Measurements from ENCODE around the gene TRMT44. TPM values are rescaled to one million over a fixed set of nuclear protein-coding genes. Genes with fewer than 3 reads are reported as not detected.
"Not testable (repeated sequence)": the region's sequence is repeated elsewhere in the genome, so short reads cannot be mapped to it uniquely, and the experiment has no call there.

Gene TRMT44
- total and polyA plus RNA-seq, 12 donors: 6.0 to 26.2 (median 12.5) TPM

GRCh38 chr4:8414377-8414776, 26.2 kb upstream of the TRMT44 start:
- no peak for DNase-seq
- intact Hi-C loops (cut with DNase I): no loop called here
- TF ChIP-seq CTCF (IDR thresholded peaks at IDR 0.05) (no peak), POLR2A (IDR thresholded peaks at IDR 0.05) (no peak)
- WGBS, 4 donors: 81 to 100% (median 88%) methylated on average over 1 to 2 of the region's 2 CpGs
- Histone ChIP-seq H3K4me1 (replicated peaks in 1 of 2) (no peaks in the 10 kb centered on the region), H3K27me3 (no peaks in the 10 kb centered on the region), H3K4me3 (no peak overlapping the region), H3K36me3 (replicated peaks in 1 of 2) (peaks cover 0 to 29% of the 10 kb centered on the region in 2 donors), H3K9me3 (replicated peaks in 1 of 3) (no peaks in the 10 kb centered on the region), H3K27ac (no peak overlapping the region)

- H3K27me3 ChIP-seq: no peaks in the 10 kb centered on the region
- no peak overlapping the region for H3K27ac ChIP-seq
- 80 to 88% (median 83%) methylated on average over 11 of the region's 11 CpGs for WGBS, 4 donors
- H3K4me1 ChIP-seq (replicated peaks in 1 of 2): no peaks in the 10 kb centered on the region
- intact Hi-C loops (cut with DNase I): no loop called here
- no peak for DNase-seq
- no peak overlapping the region for H3K4me3 ChIP-seq
- H3K9me3 ChIP-seq (replicated peaks in 1 of 3): no peaks in the 10 kb centered on the region
- H3K36me3 ChIP-seq (replicated peaks in 1 of 2): peaks cover 0 to 24% of the 10 kb centered on the region in 2 donors
- TF ChIP-seq CTCF (IDR thresholded peaks at IDR 0.05): no peak
- no peak for TF ChIP-seq POLR2A (IDR thresholded peaks at IDR 0.05)
Measured at GRCh38 chr4:8417071-8417614, 23.4 kb upstream of the TRMT44 start.

GRCh38 chr4:8419222-8420041, 21.1 kb upstream of the TRMT44 start:
- 82 to 88% (median 85%) methylated on average over 12 of the region's 12 CpGs for WGBS, 4 donors
- intact Hi-C loops (cut with DNase I): loop anchor here in 1 of 2 donors (10.0 kb wide), 1 partner anchor 255 kb away; no protein-coding TSS in a partner anchor
- no peak overlapping the region for H3K27ac ChIP-seq

GRCh38 chr4:8420151-8420550, 20.4 kb upstream of the TRMT44 start:
- not testable (repeated sequence) for H3K36me3 ChIP-seq (replicated peaks in 1 of 2); H3K27me3 ChIP-seq; H3K4me3 ChIP-seq; H3K9me3 ChIP-seq (replicated peaks in 1 of 3); DNase-seq; H3K4me1 ChIP-seq (replicated peaks in 1 of 2); H3K27ac ChIP-seq
- intact Hi-C loops (cut with DNase I): loop anchor here in 1 of 2 donors (10.0 kb wide), 1 partner anchor 255 kb away; no protein-coding TSS in a partner anchor

More at GRCh38 chr4:8419222-8420041, 21.1 kb upstream of the TRMT44 start:
- Histone ChIP-seq H3K36me3 (replicated peaks in 1 of 2) (peaks cover 0 to 15% of the 10 kb centered on the region in 2 donors), H3K4me3 (no peak overlapping the region), H3K27me3 (no peaks in the 10 kb centered on the region), H3K4me1 (replicated peaks in 1 of 2) (no peaks in the 10 kb centered on the region), H3K9me3 (replicated peaks in 1 of 3) (no peaks in the 10 kb centered on the region)
- TF ChIP-seq CTCF (IDR thresholded peaks at IDR 0.05) (no peak), POLR2A (IDR thresholded peaks at IDR 0.05) (no peak)
- DNase-seq: no peak

Data from adrenal gland (tissue), 12 donors.